Measurements from ENCODE around the gene PPAT.

The PPAT gene

DNA sequence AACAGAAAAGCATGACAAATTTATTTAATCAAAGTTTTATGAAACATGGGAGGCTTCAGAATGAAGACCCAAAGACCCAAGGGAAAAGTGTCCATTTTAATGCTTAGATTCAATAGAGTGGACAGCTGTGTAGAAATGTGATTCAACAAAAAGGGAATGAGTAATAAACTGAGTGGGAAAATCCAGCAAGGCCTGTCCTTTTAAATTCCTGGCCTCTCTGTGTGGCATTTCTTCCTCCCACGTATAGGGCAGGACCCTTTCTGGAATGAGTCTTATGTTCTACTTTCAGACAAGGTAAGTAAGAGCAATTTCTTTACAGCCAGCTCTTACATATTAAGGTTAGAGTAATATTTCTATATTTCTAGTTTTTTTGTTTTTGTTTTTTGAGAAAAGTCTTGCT is 62.6 kb downstream of the PPAT start:
- no peak for DNase-seq

DNA sequence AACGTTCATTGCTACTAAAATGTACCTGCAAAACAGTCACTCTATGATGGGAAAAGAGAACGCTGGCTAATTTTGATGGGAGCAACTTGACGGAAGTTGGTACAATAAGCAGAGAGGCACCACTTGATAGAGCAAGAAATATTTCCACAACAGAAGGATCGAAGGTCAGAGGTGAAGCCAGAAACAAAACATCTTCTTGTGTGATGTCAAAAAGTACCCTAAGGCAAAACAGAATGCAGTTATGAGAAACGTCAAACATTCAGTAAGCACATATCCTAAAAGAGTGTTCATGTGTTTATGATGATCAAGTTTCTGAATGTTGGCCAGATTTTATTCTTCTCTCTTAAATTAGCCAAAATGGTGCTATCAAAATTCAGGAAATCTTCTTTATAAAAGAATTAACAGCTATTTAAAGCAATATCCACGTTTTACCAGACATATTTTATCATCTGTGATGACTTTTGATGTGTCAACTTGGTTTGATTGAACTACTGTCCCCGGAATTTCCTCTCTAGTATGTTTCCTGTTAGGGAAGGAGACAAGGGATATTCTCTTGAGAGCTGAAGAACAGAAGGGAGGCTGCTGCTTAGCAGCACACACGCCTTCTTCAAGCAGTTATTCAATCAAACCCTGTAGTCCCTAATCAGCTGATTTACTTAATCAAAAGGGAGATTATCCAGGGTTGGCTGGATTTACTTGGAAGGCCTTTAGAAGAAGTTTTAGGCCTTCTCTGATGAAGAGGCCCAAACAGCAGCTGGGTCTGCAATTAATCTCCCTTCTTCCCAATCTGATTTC is 63.8 kb downstream of the PPAT start:
- DNase-seq: no peak

DNA sequence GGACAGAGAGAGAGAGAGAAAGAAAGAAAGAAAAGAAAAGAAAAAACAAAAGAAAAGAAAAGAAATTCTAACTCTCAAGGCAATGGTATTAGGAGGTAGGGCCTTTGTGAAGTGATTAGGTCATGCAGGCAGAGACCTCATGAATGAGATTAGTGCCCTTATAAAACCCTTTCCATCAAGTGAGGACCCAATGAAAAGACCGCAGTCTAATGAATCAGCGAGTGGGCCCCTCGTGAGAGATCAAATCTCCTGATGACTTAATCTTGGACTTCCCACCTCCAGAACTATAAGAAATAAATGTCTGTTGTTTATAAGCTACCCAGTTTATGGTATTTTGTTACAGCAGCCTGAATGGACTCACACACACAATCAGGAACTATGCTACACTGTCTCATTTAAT is 65.0 kb downstream of the PPAT start:
- no peak for DNase-seq

DNA sequence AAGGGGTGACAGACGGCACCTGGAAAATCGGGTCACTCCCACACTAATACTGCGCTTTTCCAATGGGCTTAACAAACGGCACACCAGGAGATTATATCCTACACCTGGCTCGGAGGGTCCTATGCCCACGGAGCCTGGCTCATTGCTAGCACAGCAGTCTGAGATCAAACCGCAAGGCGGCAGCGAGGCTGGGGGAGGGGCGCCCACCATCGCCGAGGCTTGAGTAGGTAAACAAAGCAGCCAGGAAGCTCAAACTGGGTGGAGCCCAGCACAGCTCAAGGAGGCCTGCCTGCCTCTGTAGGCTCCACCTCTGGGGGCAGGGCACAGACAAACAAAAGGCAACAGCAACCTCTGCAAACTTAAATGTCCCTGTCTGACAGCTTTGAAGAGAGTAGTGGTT is 72.4 kb downstream of the PPAT start:
- peak; percentile 52 for DNase-seq

DNA sequence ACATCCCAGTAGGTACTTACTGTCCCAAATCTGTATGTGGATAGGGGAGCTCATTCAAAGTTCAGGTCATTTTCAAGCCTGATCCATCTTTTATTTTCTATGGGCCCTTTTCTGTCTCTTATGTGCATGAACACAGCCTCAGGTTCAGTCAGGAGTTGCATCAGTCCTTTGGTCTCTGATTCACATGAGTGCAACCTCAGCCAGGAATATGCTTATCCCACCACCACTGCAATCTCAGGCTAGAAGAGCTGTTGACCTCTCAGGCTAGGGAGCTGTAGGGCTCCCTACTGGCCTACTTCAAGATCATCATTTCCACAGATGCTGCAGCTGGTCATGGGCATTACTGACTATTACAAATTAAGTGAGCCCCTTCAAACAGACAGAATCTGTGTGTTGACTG is 75.3 kb downstream of the PPAT start:
- DNase-seq: no peak

DNA sequence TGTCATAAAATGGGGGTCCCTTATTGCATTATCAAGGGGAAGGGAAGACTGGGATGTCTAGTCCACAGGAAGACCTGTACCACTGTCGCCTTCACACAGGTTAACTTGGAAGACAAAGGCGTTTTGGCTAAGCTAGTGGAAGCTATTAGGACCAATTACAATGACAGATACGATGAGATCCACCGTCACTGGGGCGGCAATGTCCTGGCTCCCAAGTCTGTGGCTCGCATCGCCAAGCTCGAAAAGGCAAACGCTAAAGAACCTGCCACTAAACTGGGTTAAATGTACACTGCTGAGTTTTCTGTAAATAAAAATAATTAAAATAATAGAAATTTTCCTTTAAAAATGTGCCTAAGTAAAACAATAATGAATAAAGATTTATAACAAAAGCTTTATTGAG is 78.8 kb downstream of the PPAT start:
- DNase-seq: no peak

DNA sequence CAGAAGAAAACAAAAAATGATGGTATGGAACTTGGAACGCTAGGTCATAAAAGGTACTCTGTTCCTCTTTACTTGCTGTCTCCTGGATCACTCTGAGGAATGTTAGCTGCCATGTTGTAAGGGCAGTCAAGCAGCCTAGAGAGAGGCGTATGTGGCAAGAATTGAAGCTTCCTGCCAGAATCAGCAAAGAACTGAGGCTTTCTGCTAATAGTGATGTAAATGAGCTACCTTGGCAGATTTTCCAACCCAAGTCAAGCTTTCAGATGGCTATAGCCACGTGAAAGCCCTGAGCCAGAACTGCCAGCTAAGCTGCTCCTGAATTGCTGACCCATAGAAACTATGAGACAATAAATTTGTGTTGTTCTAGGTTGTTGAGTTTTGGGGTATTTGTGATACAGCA is 86.8 kb downstream of the PPAT start:
- no peak for DNase-seq

DNA sequence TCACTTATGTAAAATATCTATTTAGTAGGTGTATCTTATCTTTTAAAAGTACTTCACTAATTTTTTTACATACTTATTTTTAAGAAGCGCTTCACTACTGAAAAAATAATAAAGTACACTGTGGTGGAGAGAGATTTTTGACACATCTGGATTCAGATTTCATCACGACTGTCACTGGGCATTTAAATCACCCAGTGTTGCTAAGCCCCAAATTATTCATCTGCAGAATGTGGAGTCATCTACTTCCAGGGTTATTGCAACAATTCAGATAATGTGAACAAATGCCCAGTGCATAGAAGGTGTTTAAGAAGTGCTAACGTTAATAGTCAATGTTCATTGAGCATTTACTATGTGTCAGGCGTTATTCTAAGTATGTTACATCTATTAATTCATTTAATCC is 90.0 kb downstream of the PPAT start:
- DNase-seq: no peak
